T-helper 2 cell (primary cell): ENCODE measurements around the gene NPAS3.

ENCODE experiments used
- DNase-seq, 5 experiments: peaks; one replicate each; pipeline versions ENCODE4 v3.0.0 to v3.0.0-alpha.2; 2012 to 2022

NPAS3 gene

DNA sequence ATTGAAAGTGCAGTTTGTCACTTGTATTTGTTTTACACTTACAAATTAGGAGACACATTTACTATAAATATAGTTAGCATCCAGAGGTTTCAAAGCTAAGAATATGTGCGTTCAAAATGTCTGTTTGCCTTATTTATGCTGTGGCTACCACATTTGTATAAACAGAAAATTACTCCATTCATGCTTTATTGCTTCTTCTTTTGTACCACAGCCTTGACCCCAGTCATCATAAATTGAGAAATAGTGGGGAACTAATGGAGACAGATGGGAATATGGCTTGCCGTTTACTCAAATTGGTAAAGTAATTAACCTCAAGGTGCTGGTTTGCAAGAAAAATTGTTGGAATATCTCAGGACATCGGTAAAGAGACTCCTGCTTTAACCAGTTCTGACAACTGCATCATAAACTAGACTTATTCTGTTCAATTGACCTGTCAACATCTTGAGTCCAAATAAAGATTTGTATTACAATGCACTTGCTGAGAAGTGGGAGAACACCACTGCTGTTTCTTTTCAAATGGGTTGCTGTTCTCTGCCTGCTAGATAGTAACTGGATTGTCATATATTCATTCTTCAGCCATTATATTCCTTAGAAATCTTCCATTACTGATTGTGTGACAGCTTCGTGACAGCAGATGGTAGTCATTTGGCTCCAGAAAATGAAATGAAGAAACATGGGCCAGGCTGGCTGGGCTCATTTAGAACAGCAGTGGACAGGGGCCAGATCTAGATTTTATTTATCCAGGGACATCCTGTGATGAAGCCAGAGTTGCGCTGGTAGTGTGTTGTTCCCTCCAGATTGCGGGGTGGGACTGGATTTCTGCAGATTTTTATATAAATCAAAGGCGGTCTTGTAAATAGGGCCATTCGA lies 657.8 kb downstream of the NPAS3 start:
- DNase-seq, result no peak

DNA sequence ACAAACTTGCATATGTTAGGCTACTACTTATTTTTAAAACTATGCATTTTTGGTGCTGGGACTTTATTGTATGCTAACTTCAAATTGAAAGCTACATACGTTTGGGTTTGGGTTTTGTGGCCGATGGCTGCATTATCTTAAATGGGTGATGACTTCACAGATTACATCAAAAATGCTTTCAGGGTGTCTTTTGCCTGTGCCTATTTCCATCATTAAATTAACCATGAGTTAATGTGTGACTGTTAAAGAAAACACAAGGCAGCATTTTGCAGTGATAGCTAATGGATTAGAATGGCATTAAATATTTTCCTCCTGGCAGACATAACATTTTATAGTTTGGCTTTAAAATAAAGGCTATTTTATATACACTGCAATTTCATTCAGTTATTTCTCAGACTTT lies 659.9 kb downstream of the NPAS3 start:
- no peak for DNase-seq

- DNase-seq, result no peak
Measured at GRCh38 chr14:33602396-33602795, 663.7 kb downstream of the NPAS3 start.

DNA sequence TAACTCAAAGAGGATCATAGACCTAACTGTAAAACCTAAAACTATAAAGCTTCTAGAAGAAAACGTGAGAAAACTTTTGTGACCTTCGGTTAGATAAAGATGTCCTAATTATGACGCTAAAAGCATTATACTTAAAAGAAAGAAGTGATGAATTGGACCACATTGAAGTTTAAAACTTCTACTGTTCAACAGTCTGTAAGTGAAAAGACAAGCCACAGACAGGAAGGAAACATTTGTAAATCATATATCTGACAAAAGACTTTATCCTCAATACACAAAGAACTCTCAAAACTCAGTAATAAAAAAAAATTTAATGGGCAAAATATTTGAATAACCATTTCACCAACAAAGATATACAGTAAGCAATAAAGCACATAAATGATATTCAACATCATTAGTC lies 667.9 kb downstream of the NPAS3 start:
- DNase-seq, result no peak

GRCh38 chr14:33609582-33609981 lies 670.9 kb downstream of the NPAS3 start:
- no peak for DNase-seq

DNA sequence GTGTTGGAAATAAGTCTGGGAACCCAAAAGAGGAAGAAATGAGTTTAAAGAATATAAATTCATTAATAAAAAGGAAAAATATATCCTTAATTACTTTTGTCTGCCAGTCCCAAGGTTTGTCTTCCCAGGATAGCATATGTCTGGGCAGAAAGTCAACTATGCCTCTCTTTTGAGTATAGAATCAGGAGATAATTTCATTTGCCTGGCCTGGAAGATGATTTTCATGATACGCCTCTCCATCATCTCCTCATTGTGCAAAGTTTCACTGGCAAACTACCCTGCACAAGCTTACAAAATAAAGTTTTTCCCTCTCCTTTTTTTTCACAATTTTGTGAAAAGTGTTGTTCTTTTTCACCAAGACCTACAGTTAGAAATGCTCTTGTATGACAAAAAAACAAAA lies 671.4 kb downstream of the NPAS3 start:
- DNase-seq, result no peak

- DNase-seq, result no peak
Measured at GRCh38 chr14:33611405-33612196, 672.9 kb downstream of the NPAS3 start.

- no peak for DNase-seq
Measured at GRCh38 chr14:33612197-33612505, 673.5 kb downstream of the NPAS3 start.

DNA sequence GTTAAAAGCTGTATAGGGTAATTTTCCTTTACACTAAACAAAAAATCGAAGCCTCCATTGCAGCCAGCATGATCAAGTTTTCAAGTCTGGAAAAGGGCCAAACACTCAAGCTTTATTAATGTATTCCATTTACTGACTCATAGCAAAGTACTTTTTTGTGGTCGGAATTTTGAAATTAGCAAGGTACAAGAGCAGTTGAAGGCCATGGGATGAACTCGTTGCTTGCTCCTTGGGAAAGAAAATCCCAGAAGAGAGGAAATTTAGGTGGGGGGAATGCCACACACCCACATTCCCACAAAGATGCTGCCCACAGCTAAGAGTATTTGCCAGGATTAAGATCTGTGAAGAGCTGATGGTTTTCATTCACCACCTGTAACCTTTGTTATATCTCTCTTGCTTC lies 678.5 kb downstream of the NPAS3 start:
- no peak for DNase-seq

GRCh38 chr14:33618361-33619105 lies 679.9 kb downstream of the NPAS3 start:
- no peak for DNase-seq

GRCh38 chr14:33622496-33622895 lies 683.8 kb downstream of the NPAS3 start:
- DNase-seq, result no peak

- DNase-seq, result no peak
Measured at GRCh38 chr14:33629792-33630191, 691.1 kb downstream of the NPAS3 start.

- no peak for DNase-seq
Measured at GRCh38 chr14:33631021-33631420, 692.3 kb downstream of the NPAS3 start.

DNA sequence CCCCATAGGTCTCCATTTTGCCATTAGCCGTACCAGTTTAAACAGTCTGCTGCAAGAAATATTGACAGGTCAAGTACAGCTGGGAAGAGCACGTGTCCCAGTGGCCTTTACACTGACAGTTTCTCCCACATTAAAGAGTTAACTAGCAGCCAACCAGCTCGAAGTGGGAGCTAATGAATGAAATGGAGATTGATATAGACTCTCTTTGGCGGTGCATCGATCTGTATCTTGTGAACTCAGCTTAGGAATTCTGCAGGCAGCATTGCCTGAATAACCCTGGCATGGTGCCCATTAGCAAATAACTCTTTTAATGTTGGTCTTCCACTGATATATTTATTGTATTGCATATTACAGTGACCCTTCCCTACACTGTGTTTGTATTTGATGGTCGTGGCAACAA lies 692.8 kb downstream of the NPAS3 start:
- DNase-seq, result no peak

DNA sequence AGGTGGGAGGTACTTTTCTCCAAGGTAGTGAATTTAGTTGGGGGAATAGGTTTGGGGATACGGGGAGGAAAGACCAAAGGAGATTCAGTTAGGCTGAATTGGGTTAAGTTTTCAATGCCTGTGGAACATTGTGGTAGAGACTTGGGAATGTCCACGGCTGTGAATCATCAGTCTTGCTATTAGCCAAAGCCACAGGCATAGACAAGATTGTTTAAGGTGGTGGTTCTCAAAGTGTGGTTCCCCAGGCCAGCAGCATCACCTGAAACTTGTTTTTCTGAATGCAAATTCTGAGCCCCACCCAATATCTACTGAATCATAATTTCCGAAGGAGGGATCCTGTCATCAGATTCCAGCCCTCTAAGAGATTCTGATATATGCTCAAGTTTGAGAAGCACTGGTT lies 696.0 kb downstream of the NPAS3 start:
- DNase-seq, result no peak

DNA sequence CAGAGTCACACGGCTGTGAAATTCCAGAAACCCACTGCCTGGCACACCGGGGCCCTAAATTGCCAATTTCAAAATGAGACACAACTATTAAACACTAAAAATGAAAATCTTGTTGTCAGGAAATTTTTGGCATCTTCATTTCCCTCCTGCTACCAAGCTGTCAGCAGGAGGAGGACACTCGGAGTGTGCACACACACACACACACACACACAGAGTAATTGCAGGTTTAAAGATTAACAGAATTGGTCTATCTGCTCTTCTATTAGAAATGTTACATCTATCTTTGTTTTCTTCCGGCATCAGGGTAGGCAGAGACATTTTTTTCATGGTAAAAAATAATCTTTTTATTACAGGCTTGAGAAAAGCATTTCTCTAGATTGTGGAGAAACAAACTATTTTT lies 698.0 kb downstream of the NPAS3 start:
- DNase-seq, result no peak

GRCh38 chr14:33642080-33642479 lies 703.4 kb downstream of the NPAS3 start:
- DNase-seq, result no peak

DNA sequence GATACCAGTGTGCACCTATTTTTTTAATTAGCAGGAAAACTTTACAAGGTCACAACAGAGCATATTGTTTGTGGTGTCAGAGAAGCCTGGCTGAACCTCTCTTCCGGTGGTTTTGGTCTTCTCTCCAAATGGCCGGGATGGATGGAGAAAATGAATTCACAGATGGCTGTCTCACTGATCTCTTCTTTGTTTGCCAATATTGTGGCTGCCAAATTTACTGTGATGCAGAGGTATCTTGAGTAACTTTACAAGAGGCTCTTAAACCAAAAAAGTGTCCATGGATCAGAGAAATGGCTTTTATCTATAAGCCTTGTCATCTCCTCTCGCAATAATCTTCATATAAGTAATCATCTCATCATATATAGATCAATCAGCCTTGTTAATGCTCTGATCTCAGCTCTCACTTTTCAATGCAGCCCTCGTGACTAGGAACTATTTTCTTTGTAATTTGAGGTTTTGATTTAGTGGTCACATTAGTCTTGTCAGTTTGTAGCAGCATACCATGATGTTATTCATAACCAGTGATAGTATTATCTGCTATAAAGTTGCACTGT lies 704.1 kb downstream of the NPAS3 start:
- DNase-seq, result no peak

GRCh38 chr14:33643426-33644181 lies 704.9 kb downstream of the NPAS3 start:
- DNase-seq, result no peak

DNA sequence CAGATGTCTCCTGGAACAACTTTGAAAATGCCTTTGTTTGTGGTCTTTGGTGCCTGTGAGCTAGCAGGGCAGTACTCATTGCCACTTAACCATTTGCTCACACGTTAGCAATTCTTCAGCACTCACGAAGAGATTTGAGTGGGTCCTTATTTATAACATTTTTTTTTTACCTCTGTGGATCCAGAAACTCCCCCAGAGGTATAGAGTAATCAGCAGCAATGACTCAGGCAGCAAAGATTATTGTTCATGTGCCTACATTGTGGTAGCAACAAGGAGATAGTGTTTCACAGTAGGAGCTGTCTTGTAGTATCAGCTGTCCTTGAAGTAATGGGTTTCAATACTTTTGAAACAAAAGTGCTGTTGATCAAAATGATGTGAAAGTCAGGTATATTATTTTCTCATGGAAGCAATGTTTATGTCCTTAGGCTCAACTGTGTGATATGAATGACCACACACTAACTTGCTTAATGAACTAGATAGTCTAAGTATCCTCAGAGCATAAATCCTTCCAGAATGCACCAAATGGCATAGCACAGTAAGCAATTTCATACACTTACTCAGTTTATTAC lies 708.1 kb downstream of the NPAS3 start:
- DNase-seq, result no peak

GRCh38 chr14:33647385-33647786 lies 708.7 kb downstream of the NPAS3 start:
- DNase-seq, result no peak

GRCh38 chr14:33650430-33650829 lies 711.8 kb downstream of the NPAS3 start:
- DNase-seq, result no peak
